ENCODE results near the gene NLRC3.

DNA sequence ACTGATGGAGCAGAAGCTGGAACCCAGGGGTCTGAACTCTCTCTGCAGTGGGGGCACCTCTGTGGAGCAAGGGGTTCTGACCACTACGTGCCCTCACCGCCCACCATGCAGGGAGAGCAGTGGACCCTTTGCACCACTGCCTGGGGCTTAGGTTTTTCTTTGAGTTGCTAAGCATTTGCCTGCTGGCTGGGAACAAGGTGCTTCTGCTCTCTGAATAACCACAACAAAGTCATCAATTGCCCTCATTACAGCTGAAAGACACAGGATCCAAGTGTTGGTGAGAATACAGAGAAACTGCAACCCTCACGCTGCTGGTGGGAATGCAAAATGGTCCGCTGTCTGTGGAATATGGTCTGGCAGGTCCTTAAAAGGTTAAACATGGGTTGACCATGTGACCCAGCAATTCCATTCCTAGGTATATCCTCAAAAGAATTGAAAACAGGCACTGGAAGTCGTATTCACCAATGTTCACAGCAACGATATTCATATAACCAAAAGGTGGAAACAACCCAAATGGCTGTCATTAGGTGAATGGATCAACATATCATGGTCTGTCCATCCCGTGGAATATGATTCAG is 22.8 kb downstream of the NLRC3 start:
- TF ChIP-seq CTCF (IDR thresholded peaks at IDR 0.05) (no peak), TCF7L2 (IDR thresholded peaks at IDR 0.05; ENCODE audit: low read depth, low read length) (no peak)

Data from Panc1 (cell line).